MCF 10A (cell line): Measurements from ENCODE around the gene GNB3. TPM values are rescaled to one million over a fixed set of nuclear protein-coding genes. Genes with fewer than 3 reads are reported as not detected.

ENCODE experiments used
- BruUV-seq: library from RNA; stranded (reverse); fragments of 400-500 nt; replicated peaks from 2 replicates; lab custom pipeline; 2021; lab: Mats Ljungman, UMichigan
- CTCF ChIA-PET: fragments of 300-600 bp; sonication (Branson Sonifier 250); formaldehyde crosslinking; extraction: SDS; loops from one replicate; lab custom pipeline; 2021; ENCODE audit warnings: antibody characterized with exemption, inconsistent platforms; lab: Yijun Ruan, JAX
- POLR2A ChIA-PET: fragments of 300-600, 350-650 bp; sonication (Branson Sonifier 250); formaldehyde crosslinking; extraction: SDS; loops from one replicate; lab custom pipeline; 2020; ENCODE audit warnings: antibody characterized with exemption, inconsistent platforms; lab: Yijun Ruan, JAX
- DNase-seq: peaks from one replicate; pipeline ENCODE4 v3.0.0-alpha.2; 2018; ENCODE audit not compliant: unreplicated experiment
- H3K27ac Mint-ChIP-seq: one replicate; pipeline ENCODE4 v1.8.0; 2022; ENCODE audit warnings: mild to moderate bottlenecking, low read depth, mixed read lengths; ENCODE audit not compliant: unreplicated experiment
- H3K27me3 Mint-ChIP-seq: one replicate; pipeline ENCODE4 v1.8.0; 2022; ENCODE audit warnings: mixed read lengths; ENCODE audit not compliant: insufficient read depth, unreplicated experiment
- H3K36me3 Mint-ChIP-seq: one replicate; pipeline ENCODE4 v1.8.0; 2022; ENCODE audit warnings: mild to moderate bottlenecking, moderate library complexity, mixed read lengths; ENCODE audit not compliant: insufficient read depth, unreplicated experiment
- H3K4me1 Mint-ChIP-seq: one replicate; pipeline ENCODE4 v1.8.0; 2022; ENCODE audit warnings: mixed read lengths; ENCODE audit not compliant: insufficient read depth, unreplicated experiment
- H3K4me3 Mint-ChIP-seq: one replicate; pipeline ENCODE4 v1.8.0; 2022; ENCODE audit warnings: mild to moderate bottlenecking, moderate library complexity, mixed read lengths; ENCODE audit not compliant: unreplicated experiment
- H3K9me3 Mint-ChIP-seq: one replicate; pipeline ENCODE4 v1.8.0; 2022; ENCODE audit warnings: mixed read lengths; ENCODE audit not compliant: unreplicated experiment
- intact Hi-C: fragments of 100-400 bp; cut with micrococcal nuclease; formaldehyde crosslinking; loops from 2 replicates; pipeline ENCODE4 v1.14.1; 2022
- total RNA-seq: library from RNA; stranded (reverse); gene quantifications from 2 replicates; pipeline ENCODE4 v1.2.3, GENCODE V29; 2022
- TF ChIP-seq, protein P1 (sequence below): fragments of 200-600 bp; IDR thresholded peaks from one replicate; pipeline ENCODE4 v1.8.0; 2022; ENCODE audit warnings: antibody characterized with exemption, mild to moderate bottlenecking; ENCODE audit not compliant: unreplicated experiment

Gene GNB3
- total RNA-seq, 1 experiment from 2014 or later = not detected

DNA sequence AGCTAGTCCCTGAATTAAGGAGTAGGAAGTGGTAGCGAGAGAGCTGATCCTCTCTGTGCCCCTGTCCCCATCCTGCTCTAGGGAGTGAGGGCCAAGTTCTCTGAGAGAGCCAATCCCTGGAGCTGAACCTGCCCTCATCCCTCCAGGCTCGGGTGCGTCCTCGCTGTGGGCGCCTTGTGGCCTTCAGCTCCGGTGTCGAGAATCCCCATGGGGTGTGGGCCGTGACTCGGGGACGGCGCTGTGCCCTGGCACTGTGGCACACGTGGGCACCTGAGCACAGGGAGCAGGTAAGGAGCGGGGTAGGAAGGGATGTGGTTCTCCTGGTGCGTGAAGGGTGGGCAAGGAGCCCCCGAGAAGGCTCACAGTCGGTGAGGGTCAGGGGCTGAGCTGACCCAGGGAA lies 1.9 kb upstream of the GNB3 start:
- no peaks in the 10 kb centered on the region for H3K9me3 Mint-ChIP-seq
- DNase-seq = no peak
- no peaks in the 10 kb centered on the region for H3K27me3 Mint-ChIP-seq
- no peaks in the 10 kb centered on the region for H3K4me1 Mint-ChIP-seq
- H3K36me3 Mint-ChIP-seq = no peaks in the 10 kb centered on the region
- BruUV-seq = no TSS peak
- TF ChIP-seq, protein P1, sequence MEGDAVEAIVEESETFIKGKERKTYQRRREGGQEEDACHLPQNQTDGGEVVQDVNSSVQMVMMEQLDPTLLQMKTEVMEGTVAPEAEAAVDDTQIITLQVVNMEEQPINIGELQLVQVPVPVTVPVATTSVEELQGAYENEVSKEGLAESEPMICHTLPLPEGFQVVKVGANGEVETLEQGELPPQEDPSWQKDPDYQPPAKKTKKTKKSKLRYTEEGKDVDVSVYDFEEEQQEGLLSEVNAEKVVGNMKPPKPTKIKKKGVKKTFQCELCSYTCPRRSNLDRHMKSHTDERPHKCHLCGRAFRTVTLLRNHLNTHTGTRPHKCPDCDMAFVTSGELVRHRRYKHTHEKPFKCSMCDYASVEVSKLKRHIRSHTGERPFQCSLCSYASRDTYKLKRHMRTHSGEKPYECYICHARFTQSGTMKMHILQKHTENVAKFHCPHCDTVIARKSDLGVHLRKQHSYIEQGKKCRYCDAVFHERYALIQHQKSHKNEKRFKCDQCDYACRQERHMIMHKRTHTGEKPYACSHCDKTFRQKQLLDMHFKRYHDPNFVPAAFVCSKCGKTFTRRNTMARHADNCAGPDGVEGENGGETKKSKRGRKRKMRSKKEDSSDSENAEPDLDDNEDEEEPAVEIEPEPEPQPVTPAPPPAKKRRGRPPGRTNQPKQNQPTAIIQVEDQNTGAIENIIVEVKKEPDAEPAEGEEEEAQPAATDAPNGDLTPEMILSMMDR = no peak
- ChIA-PET CTCF (interaction anchor here (0.6 to 3.1 kb wide), 6 partner anchors 10 to 348 kb away, joined by 3 to 18 read pairs (median 5); partner anchors contain the start of genes CDCA3, MLF2 and TPI1), POLR2A (interaction anchor here (1.1 kb wide), 1 partner anchor 12 kb away, joined by 3 read pairs; the partner anchor contains the start of gene CDCA3)
- intact Hi-C loops = no loop called here
- no peak overlapping the region for H3K4me3 Mint-ChIP-seq
- no peak overlapping the region for H3K27ac Mint-ChIP-seq

DNA sequence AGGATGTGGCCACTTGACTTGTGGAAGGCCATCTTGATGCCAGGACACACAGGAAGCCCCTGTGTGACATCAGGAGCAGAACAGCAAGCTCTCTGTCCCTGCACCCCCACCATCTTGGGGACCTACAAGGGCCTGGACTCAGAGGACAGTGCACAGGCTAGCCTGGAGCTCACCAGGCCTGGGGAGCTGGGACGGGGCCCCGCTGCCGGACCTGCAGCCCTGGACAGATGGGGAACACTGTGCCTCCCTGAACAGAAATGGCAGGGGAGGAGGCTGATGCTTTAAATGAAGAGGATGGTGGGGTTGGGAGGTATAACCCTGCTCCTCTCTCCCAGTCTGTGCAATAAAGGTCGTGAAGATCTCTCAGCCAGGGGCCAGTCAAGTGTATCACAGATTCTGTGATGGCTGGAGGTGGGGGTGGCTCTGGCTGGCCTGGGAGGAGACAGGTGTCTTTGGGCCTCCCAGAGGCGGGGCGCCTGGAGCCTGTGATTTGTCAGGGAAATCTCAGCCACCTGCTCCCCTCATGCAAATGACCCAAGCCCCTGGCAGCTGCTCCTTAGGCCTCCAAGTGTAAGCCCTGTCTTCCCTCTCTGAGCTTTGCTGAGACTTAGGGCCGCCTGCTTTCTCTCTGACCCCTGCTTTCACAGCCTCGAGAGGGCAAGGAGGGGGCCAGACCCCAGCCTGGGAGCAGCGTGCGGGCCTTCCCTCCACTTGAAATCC lies 1.1 kb upstream of the GNB3 start:
- no peaks in the 10 kb centered on the region for H3K27me3 Mint-ChIP-seq
- no peaks in the 10 kb centered on the region for H3K36me3 Mint-ChIP-seq
- ChIA-PET CTCF (interaction anchor here (0.5 to 3.1 kb wide), 7 partner anchors 9 to 180 kb away, joined by 3 to 18 read pairs (median 5); partner anchors contain the start of genes MLF2 and TPI1), POLR2A (interaction anchor here (1.6 kb wide), 1 partner anchor 13 kb away, joined by 6 read pairs; the partner anchor contains the start of gene USP5)
- H3K4me1 Mint-ChIP-seq = no peaks in the 10 kb centered on the region
- no peak overlapping the region for H3K4me3 Mint-ChIP-seq
- TF ChIP-seq, protein P1 = no peak
- BruUV-seq = no TSS peak
- no peaks in the 10 kb centered on the region for H3K9me3 Mint-ChIP-seq
- H3K27ac Mint-ChIP-seq = no peak overlapping the region
- DNase-seq = no peak
- intact Hi-C loops = no loop called here

DNA sequence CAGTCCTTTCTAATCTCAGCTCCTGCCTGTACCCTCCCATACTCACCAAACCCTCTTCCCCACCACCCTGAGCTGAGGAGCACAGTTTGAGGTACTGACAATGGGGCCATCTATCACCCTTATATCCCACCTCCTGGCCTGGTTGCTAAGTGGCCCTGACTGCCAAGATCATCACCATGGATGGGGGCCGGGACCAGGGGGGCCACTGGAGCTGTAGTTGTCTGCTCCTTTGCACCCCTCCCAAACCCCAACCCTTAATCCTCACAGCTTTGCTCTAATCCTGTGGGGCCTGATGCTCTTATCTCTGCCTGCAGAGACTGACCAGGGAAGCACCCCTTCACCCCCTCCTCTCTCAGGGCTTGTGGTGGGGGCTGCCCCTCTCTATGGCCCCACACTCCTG lies 395 bp upstream of the GNB3 start:
- no peaks in the 10 kb centered on the region for H3K9me3 Mint-ChIP-seq
- CTCF ChIA-PET = interaction anchor here (0.6 to 3.1 kb wide), 8 partner anchors 8 to 826 kb away, joined by 3 to 18 read pairs (median 3); partner anchors contain the start of genes MLF2, SPSB2 and TPI1
- POLR2A ChIA-PET = interaction anchor here (1.6 kb wide), 1 partner anchor 12 kb away, joined by 6 read pairs; the partner anchor contains the start of gene USP5
- TF ChIP-seq, protein P1 = no peak
- no peaks in the 10 kb centered on the region for H3K36me3 Mint-ChIP-seq
- H3K27ac Mint-ChIP-seq = no peak overlapping the region
- intact Hi-C loops = no loop called here
- no TSS peak for BruUV-seq
- no peaks in the 10 kb centered on the region for H3K27me3 Mint-ChIP-seq
- no peaks in the 10 kb centered on the region for H3K4me1 Mint-ChIP-seq
- no peak overlapping the region for H3K4me3 Mint-ChIP-seq
- no peak for DNase-seq

DNA sequence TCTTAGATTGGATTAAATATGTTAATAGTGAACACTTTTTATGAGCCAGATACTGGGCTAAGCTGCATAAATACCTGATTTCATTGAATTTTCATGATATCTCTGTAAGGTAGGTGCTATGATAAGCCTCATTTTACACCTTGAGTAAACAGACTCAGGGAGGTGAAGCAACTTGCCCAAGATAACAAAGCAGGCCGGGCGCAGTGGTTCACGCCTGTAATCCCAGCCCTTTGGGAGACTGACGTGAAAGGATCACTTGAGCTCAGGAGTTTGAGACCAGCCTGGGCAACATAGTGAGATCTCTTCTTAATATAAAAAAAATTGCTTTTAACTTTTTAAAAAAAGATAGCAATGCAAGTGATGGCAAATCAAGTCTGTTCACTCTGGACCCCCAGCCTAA lies 1.4 kb downstream of the GNB3 start:
- DNase-seq = no peak
- Mint-ChIP-seq H3K9me3 (no peaks in the 10 kb centered on the region), H3K36me3 (no peaks in the 10 kb centered on the region), H3K27me3 (no peaks in the 10 kb centered on the region), H3K4me3 (no peak overlapping the region), H3K4me1 (no peaks in the 10 kb centered on the region), H3K27ac (no peak overlapping the region)
- ChIA-PET POLR2A (interaction anchor here (0.9 to 1.2 kb wide), 2 partner anchors 9 to 10 kb away, joined by 3 to 4 read pairs; partner anchors contain the start of gene CDCA3), CTCF (interaction anchor here (0.6 to 1.2 kb wide), 4 partner anchors 9 to 819 kb away, joined by 3 to 8 read pairs (median 4); no protein-coding TSS in a partner anchor)
- intact Hi-C loops = no loop called here
- BruUV-seq = no TSS peak
- TF ChIP-seq, protein P1 = no peak
